ENCODE data around the gene CTAGE4.

- TF ChIP-seq POLR2A (IDR thresholded peaks at IDR 0.05; ENCODE audit: low read length) (no peak), GATA1 (IDR thresholded peaks at IDR 0.05; ENCODE audit: low read depth, low read length) (no peak)
Observed at GRCh38 chr7:144144426-144144825, 38.8 kb upstream of the CTAGE4 start.

Measured in erythroblast (primary cell).